ENCODE measurements around the gene PLPP4. TPM values are rescaled to one million over a fixed set of nuclear protein-coding genes. Genes with fewer than 3 reads are reported as not detected.

The PLPP4 gene
- total RNA-seq, 1 experiment from 2014 or later, result 11.7 TPM

DNA sequence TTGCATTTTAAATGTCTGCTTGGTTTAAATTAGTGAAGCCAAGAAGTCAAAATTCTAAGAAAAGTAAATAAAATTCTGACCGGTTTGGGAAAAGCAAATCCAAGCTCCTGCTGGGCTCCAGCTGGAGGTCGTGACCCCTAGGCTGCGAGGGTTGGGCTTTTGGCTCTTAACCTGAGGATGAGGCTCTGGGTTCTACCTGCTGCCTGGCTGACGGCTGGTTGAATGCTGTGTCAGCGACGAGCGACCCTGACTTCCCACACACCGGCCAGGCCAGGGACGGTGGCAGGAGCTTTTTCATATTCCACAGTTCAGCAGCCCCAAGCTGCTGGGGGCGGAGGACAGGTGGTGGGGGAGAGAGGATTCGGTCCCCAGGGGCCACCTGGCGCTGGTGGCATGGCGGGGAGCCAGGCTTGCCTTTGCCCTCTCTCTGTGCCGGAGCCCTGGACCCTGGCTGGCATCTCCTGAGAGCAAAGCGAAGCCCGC lies 843 bp upstream of the PLPP4 start:
- DNase-seq (ENCODE audit: low spot score), result no peak

DNA sequence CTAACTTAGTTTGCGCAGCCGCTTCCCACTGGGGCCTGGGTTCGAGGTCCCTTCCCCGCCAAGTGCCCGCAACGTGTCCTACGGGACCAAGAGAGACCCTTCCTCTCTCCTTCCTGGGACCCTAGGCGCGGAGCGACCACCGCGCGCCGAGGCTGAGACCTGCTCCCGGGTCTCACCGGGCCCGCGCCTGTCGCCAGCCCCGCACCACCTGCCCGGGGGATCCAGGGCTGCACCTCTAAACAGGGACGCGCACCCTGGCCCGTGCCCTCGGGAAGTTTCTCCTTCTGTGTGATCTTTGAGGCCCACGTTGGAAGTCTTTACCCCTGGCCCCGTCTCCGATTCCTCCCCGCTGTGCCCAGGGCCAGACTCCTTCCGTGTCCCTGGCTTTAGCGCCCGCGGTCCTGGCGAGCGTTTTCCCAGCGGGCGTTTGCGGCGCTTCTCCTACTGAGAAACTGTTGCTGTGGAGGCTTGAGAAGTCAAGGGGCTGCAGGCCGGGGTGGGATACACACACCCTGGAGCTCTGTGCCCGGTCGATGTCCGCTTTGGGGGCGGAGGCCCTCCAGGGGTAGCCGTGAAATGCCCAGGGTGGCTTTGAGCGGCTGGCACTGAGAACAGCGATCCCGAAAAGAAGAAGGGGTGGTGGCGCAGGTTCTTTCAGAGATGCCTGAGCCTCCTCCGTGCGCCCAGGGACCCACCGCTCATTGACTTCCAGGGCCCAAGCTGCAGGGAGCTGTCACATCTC lies 575 bp downstream of the PLPP4 start:
- no peak for DNase-seq (ENCODE audit: low spot score)

DNA sequence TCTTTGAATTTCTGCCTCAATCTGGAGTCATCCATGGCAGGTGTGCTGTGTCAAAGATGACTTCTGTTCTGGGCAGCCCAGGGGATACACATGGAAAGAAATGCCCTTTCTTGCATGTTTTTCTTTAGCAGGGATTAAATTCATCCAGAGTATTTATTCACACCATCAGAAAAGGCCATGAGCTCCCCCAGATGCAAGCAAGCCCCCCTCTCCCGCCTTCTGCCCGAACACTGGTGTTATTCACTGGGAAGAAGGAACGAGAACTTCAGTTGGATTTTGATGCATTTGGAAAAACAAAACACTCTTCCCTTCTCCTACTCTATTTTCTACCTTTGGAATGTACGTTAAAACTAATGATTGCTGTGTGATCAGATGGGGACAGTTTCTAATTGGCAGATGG lies 1.4 kb downstream of the PLPP4 start:
- DNase-seq (ENCODE audit: low spot score), result no peak

DNA sequence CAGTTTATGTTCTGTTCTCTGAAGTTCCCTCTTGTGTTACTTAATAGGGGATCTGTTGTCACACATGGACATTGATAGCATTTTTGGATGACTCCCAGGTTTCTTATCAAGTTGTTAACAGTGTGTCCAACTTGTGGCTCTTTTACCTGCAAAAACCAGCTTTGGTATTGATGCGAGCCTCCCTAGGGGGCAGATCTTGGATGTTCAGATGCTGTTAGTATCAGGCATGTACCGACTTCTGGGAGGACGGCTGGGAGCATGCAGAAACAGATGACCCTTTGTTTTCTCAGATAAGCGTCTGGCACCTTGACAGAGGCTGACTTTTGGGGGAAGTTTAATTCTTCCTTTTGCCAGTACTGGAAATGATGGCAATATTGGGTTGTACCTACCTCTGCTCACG lies 2.2 kb downstream of the PLPP4 start:
- no peak for DNase-seq (ENCODE audit: low spot score)

DNA sequence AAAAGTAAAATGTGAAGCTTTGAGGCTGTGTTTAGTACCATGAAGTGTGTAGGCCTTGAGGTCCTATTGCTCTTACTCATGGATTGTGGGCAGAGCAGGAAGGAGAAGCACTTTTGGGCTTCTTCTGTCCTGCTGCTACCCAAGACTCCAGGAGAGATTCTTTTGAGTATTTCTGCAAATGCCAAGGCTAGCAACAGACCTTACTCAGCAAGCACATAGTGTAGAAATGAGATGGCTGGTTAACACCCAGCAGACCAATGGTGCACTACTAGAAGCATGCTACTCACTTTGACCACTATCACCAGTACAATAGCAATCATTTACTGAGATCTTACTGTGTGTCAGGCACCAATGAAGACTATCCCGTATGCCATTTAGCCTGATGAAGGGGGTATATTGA lies 3.2 kb downstream of the PLPP4 start:
- DNase-seq (ENCODE audit: low spot score), result peak; percentile 31

DNA sequence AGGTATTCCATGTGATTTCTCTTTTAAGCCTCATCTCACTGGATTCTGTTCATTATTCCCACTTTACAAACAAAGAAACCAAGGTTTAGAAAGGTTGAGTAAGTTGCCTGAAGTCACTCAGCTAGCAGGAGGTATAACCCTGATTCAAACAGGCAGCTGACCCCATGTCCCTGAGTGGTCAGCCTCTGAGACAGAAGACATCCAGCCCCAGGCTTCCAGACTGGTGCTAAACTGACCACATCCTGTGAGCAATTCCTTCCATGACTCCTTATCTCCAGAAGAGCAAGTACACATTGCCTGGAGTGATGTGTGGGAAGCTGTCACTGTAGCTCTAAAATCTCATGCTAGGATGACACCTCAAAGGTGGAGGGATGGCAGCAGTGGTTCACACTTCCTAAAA lies 3.7 kb downstream of the PLPP4 start:
- DNase-seq (ENCODE audit: low spot score), result peak; percentile 99

DNA sequence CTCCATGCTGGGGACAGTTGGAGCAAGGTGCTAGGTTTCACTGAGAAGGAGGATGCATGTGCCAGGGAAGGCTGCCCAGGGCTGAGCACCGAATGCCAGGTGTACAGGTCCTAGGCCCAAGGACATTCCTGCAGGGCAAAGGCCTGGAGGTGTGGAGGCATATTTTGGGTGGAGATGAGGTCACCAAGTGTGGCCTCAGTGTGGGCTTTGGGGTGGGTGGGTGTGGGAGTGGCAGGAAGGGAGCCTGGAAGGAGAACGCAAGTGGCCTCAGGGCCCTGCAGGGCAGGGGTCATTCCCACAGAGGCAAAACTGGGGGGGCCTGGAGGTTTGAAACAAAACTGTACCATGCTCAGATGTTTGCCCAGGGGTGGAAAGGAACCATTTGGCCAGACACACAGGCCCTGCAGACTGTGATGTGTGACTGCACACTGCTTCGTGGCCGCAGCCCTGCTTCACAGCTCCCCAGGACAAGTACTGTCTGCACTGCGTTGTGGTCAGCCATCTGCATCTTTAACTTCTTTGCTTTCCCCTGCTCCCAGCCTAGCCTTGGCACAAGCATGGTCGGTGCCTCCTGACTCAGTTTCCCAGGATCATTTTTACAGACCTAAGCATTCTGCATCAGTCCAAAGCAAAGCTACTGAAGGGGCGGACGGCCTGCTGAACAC lies 5.1 kb downstream of the PLPP4 start:
- DNase-seq (ENCODE audit: low spot score), result no peak

DNA sequence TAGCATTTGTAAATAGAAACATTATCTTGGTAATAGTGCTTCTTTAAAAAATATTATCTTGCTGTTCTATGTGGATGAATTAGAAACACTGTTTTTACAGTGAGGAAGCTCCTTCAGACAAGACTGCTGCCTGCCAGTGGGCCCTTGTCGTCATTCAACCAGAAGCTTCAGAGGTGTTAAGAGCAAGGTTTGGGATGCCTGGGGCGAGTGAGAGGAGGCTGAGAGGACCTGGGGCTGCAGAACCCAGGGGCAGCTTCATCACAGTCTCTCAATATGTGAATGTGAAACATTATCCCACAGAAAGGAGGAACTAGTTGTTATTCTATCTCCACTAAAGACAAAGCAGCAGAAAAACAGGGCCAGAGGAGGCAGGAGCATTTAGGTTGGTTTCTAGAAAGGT lies 8.1 kb downstream of the PLPP4 start:
- DNase-seq (ENCODE audit: low spot score), result no peak

DNA sequence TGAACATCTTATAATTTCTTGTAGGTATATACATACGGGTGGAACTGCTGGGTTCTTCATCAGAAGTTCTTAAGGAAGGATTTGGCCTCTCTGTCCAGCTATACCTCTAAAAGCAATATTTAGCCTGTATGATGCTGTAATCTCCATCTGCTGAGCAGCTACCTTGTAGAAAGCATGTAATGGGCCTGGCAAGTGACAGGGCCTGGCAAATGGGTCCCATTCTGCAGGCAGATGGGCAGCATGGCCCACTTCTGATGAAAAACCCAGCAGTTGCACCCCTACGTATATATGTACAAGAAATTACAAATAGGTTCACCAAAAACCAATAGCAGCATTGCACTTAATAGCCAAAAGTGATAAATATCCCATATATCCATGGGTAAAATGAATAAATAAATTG lies 9.0 kb downstream of the PLPP4 start:
- no peak for DNase-seq (ENCODE audit: low spot score)

DNA sequence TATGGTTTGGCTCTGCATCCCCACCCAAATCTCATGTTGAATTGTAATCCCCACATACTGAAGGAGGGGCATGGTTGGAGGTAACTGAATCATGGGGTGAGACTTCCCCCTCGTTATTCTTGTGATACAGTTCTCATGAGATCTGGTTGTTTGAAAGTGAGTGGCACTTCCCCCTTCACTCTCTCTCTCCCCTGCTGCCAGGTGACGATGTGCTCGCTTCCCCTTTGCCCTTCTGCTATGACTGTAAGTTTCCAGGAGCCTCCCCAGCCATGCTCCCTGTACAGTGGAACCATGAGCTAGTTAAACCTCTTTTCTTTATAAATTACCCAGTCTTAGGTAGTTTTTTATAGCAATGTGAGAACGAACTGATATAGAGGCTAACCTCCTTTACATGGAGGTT lies 16.6 kb downstream of the PLPP4 start:
- DNase-seq (ENCODE audit: low spot score), result no peak

DNA sequence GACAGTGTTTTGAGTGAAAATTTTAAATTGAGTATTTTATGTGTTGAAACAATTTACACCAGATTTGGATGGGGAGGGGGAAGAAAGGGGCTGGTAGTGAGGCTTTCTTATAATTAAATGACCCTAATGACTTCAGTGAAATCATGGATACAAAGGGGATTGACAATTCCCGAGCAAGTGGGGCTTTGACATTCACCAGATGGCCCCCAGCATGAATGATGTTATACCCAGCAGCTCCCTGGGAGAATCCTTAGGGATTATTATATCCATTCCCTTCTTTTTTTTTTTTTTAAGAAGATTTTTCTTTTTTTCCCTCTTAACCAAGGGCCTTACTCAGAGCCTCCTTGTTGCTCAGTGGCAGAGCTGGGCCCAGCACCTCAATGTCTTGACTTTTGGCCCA lies 17.9 kb downstream of the PLPP4 start:
- no peak for DNase-seq (ENCODE audit: low spot score)

DNA sequence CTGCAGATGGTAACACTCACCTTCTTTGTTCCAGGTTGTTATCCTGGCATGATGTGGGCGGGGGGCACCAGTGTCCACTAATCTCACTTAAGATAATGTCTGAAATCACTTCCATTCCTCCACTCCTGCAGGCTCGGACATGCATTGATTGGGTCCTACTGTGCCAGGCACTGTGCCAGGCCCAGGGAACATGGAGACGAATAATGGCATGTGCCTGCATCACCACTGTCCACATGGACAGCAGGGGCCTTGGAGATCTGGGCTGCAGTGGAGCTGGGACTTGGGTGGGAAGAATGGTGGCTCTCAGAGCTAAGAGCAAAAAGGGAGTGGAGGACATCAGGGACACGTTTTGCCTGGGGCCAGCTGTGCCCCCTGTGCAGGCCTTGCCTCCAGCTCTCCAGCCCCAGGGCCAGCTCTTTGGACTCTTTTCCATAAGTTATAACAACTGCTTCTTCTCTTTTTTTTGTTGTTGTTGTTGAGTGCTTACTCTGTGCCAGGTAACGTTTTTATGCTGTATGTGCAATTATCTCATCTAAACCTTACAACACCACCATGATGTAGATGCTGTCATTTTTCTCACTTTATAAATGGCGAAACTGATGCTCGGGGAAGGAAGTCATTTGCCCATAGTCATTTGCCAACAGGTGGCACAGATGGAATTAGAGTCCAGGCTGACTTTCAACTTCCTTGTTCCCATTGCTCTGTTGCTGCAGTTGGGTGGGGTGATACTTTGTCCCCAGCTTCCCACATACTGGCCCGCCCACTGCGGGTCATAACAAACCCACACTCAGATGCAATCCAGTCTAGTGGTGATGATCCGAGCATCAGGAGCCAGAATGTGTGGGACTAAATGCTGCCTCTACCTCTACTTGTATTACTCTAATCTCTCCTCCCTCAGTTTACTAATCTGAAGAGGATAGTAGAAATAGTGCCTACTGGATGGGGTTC lies 19.1 kb downstream of the PLPP4 start:
- no peak for DNase-seq (ENCODE audit: low spot score)

DNA sequence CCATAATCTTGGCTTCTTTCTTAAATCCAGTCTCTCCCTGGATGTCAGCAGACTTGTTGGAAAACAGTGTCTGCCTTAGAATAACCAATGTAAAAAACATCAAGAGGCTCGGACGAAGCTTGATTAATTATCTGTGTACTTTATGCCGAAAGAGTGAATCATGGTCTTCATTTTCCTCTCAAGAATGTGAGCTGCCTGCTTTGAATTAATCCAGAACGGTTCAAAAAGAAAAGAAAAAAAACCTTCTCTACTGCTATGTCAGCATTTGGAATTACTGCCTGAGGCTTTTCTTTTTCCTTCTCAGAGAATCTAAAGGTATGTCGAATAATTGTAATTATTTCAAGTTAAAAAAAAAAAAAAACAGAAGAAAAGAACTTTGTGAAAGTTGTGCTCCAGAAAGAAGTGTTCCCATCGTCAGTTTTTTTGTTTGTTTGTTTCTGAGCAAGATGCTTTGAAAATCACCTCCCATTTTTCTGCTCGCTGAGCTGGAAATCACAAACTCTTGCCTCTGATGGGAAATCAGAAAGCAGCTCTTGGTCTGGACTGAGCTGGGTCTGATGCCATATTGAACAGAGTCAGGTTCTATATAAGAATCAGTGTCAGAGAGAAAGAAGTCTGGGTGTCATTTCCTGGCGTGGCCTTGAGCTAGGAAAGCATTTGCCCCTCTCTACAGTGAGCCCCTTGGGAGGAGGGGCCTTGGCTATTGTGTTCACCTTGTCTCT lies 20.2 kb downstream of the PLPP4 start:
- peak; percentile 54 for DNase-seq (ENCODE audit: low spot score)

DNA sequence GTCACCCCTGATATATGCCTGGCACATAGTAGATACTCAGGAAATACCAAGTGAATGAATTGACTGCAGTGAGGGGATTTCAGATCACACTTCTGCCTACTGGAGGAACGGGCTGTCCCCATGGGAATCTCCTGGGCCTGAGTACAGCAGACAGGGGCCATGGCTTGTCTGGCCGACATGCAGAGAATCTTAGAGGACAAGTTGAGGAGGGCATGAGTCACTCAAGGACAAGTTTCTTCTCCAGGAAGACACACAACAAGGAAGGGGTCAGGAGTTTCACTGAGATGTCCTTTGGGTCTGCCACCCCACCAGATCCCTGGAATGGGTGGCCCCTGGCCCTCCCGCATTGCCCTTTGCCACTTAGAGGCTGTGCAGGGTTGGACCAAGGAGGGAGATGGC lies 20.7 kb downstream of the PLPP4 start:
- peak; percentile 45 for DNase-seq (ENCODE audit: low spot score)

DNA sequence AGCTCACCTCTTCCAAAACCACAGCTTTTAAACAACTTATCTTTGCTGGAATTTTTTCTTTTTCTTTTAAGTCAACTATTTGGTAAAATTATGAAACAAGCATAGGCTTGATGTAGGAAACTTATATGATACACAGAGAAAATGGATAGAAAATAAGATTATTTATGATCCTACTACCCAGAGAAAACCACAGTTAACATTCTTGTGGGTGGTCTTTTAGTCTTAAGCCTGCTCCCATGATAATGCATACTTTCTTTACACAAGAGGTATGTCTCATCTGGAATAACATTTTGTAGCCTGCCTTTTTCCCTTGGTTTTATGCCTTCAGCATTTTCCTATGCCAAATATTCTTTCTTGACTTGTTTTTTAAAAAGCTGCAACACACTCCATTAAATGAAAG lies 21.4 kb downstream of the PLPP4 start:
- DNase-seq (ENCODE audit: low spot score), result no peak

DNA sequence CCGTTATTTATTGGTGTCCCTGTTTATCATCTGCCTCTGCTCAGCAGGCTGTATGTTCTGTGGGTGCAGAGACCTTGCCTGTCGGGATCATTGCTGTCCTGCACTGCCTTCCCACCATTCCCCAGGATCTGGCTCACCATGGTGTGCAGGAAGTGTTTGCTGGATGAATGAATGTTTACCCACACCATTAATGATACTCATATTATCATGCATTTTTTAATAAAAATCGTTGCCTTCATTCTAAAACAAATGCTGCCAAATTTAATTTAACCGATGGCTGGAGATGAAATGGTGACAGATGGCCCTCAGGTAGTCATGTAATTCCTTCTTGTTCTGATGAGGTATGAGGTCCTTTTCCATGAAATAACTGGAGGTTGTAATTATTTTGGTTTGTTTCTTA lies 22.5 kb downstream of the PLPP4 start:
- DNase-seq (ENCODE audit: low spot score), result no peak

DNA sequence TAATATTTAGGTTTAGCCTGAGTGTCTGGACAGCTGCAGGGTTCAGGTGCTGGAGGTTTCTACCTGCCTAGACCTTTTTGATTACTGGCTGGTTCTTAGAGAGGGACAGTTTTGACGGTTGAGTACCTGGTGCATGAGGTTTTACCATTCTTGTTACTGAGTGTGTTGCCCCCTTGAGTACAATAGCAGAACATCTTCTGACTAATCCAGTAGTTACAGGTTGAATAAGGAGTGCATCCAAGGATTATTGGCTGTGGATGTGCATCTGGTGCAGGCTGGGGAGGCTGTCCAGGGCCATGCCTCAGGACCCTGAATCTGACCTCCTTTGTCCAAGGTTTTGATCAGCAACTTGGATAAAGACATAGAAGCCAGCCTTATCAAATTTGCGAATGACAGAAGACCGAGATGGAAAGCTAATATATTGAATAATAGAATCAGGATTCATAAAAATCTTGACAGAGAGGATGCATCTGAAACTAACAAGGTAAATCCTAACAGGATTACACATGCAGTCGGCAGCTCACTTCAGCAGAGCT lies 23.1 kb downstream of the PLPP4 start:
- DNase-seq (ENCODE audit: low spot score), result no peak

DNA sequence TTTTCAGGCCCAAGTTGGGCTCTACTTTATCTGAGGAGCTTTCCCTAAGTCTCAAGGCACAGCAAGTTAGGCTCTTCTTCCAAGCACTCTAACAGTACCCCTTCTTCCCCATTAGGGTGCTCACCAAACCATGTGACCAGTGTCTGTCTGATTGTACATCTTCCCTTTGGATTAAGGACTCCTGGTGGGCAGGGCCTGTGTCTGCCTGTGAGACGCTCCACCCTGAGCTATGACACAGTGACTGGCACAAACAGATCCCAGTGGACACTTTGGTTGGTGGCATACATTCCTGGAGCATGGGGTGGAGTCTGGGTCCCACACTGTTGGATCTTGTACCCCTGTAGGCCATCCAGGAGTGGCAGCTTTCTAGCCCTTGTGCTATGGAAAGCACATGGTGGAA lies 23.8 kb downstream of the PLPP4 start:
- no peak for DNase-seq (ENCODE audit: low spot score)

DNA sequence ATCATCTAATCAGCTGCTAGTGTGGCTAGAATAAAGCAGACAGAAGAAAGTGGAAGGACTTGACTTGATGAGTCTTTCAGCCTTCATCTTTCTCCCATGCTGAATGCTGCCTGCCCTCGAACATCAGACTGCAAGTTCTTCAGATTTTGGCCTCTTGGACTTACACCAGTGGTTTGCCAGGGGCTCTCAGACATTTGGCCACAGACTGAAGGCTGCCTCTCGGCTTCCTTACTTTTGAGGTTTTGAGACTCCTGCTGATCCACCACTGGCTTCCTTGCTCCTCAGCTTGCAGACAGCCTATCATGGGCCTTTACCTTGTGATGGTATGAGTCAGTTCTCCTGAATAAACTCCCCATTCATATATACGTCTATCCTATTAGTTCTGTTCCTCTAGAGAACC lies 26.0 kb downstream of the PLPP4 start:
- DNase-seq (ENCODE audit: low spot score), result no peak

DNA sequence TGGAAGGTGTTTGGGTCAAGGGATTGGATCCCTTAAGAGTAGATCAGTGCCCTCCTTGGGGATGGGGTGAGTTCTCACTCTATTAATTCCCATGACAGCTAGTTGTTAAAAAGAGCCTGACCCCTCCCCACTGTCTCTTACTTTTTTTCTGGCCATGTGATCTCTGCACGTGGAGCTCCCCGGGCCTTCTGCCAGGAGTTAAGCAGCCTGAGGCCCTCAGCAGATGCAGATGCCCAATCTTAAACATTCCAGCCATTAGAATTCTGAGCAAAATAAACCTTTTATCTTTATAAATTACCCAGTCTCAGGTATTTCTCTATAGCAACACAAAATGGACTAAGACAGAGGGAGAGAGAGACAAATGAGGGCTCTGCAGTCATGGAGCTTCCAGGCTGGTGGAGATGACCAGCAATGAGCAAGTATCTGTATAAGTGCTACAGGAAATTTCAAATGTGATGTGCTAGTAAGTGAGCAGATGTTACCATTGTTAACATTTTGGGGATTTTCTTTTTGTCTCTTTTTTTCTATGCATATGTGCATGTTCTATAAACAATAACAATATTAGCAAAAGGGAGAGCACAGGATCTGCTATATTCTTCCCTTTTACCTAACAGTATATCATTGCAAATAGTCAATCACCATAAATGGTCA lies 26.7 kb downstream of the PLPP4 start:
- DNase-seq (ENCODE audit: low spot score), result no peak

DNA sequence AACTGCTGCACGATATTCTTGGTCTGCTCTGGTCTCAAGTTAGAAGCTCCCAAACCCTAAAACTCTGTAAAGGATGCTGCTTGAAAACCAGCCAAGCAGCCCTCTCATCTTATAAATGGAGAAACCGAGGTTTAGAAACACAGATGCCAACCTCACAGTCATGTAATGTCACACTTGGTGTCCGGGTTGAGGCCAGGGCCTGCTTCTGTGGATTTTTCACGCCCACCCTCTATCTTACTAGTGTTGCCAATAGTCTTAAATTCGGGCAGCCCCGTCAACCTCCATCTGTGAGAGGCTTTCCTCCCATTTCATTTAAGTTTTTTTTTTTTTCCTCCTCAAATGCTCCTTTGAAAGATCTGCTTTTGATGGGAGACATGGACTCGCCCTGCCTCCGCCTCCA lies 28.9 kb downstream of the PLPP4 start:
- no peak for DNase-seq (ENCODE audit: low spot score)
